Mucosa of stomach (tissue), 1 donor: ENCODE measurements around the gene CHD2.

Source experiments
- H3K27me3 ChIP-seq: one replicate; pipeline ENCODE4 v1.7.0; 2013; ENCODE audit warnings: mild to moderate bottlenecking, low read length; ENCODE audit not compliant: control insufficient read depth, insufficient read depth
- H3K36me3 ChIP-seq: one replicate; pipeline ENCODE4 v1.7.0; 2013; ENCODE audit warnings: low read length; ENCODE audit not compliant: control insufficient read depth, insufficient read depth
- H3K4me1 ChIP-seq: one replicate; pipeline ENCODE4 v1.7.0; 2013; ENCODE audit warnings: mild to moderate bottlenecking, low read length; ENCODE audit not compliant: control insufficient read depth, insufficient read depth
- H3K4me3 ChIP-seq: one replicate; pipeline ENCODE4 v1.7.0; 2013; ENCODE audit warnings: low read length
- H3K9ac ChIP-seq: one replicate; pipeline ENCODE4 v1.7.0; 2013; ENCODE audit warnings: mild to moderate bottlenecking, low read length, moderate library complexity
- H3K9me3 ChIP-seq: one replicate; pipeline ENCODE4 v1.7.0; 2013; ENCODE audit warnings: mild to moderate bottlenecking, low read length, moderate library complexity; ENCODE audit not compliant: control insufficient read depth
- donor health status: Pancreatic carcinoma.

The CHD2 gene

DNA sequence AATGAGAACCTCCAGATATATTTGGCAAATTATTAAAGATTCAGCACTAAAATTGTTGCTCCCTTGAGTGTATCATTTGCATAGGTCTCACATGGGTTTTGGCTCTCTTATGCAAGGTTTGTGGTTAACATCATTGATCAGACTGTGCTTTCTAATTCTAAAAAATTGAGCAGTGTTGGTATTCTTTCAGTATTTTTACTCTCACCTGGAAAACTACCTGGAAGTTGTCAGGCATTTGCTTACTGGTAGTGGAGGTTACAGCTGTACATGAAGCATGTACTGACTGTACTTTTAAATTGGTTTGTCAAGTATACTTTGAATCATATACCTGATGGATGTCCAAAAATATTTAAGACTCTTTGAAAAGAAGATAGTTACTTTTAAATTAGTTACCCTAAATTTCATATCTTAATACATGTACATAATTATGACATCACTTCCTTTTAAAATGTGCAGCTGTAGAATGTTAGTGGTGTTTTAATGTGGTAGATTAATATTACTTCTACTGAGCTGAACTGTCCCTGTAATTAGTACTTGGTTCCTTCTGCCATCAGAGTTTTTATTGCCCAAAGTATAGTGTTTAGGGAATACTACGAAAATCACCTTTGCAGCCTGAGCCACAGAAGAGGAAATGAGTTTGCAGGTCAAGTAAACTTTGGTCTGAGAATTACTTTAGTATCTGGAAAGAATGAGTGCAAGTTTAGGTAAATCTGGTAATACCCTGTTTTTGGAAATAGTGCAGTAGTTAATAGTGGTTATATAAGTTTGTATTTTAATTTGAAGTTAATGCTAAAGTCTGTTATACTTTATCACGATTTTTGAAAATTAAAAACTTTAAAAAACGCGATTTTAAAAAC, 2.8 kb downstream of the CHD2 start:
- H3K9ac ChIP-seq = peak overlapping the region; percentile 100
- H3K27me3 ChIP-seq = no peaks in the 10 kb centered on the region
- H3K9me3 ChIP-seq = no peaks in the 10 kb centered on the region
- H3K4me1 ChIP-seq = peaks cover 29% of the 10 kb centered on the region
- no peaks in the 10 kb centered on the region for H3K36me3 ChIP-seq
- peak overlapping the region; percentile 20 for H3K4me3 ChIP-seq

DNA sequence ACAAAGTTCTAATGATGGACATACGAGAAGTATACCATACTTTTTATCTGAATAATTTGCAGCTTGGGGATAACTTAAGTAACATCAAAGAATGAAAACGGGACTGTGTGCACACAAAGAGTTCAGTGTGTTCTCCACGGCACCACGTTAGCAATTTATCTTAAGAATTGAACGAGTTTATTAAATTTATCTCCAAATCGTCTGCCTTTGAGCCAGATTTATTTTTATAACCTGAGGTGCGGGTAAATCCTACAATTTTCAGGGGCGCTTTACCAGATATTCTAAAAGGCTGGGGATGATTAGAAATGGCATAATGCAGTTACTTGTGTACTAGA, 3.5 kb downstream of the CHD2 start:
- H3K4me1 ChIP-seq = peaks cover 35% of the 10 kb centered on the region
- H3K27me3 ChIP-seq = no peaks in the 10 kb centered on the region
- peak overlapping the region; percentile 23 for H3K4me3 ChIP-seq
- no peaks in the 10 kb centered on the region for H3K9me3 ChIP-seq
- H3K9ac ChIP-seq = peak overlapping the region; percentile 100
- H3K36me3 ChIP-seq = no peaks in the 10 kb centered on the region

- H3K4me1 ChIP-seq = peaks cover 41% of the 10 kb centered on the region
Observed at GRCh38 chr15:92903966-92904721, 4.0 kb downstream of the CHD2 start.

GRCh38 chr15:92904722-92905571, 4.8 kb downstream of the CHD2 start:
- Histone ChIP-seq H3K9ac (peak overlapping the region; percentile 100), H3K27me3 (no peaks in the 10 kb centered on the region), H3K9me3 (no peaks in the 10 kb centered on the region), H3K36me3 (no peaks in the 10 kb centered on the region), H3K4me3 (peak overlapping the region; percentile 17), H3K4me1 (peaks cover 46% of the 10 kb centered on the region)

More at GRCh38 chr15:92903966-92904721, 4.0 kb downstream of the CHD2 start:
- Histone ChIP-seq H3K9me3 (no peaks in the 10 kb centered on the region), H3K4me3 (peak overlapping the region; percentile 23), H3K36me3 (no peaks in the 10 kb centered on the region), H3K27me3 (no peaks in the 10 kb centered on the region), H3K9ac (peak overlapping the region; percentile 100)

GRCh38 chr15:92906020-92906419, 5.9 kb downstream of the CHD2 start:
- Histone ChIP-seq H3K4me3 (no peak overlapping the region), H3K9ac (peak overlapping the region; percentile 100)

GRCh38 chr15:92906563-92907081, 6.5 kb downstream of the CHD2 start:
- Histone ChIP-seq H3K4me3 (no peak overlapping the region), H3K36me3 (no peaks in the 10 kb centered on the region), H3K9me3 (no peaks in the 10 kb centered on the region), H3K27me3 (no peaks in the 10 kb centered on the region), H3K9ac (peak overlapping the region; percentile 100), H3K4me1 (peaks cover 62% of the 10 kb centered on the region)

More at GRCh38 chr15:92906020-92906419, 5.9 kb downstream of the CHD2 start:
- Histone ChIP-seq H3K36me3 (no peaks in the 10 kb centered on the region), H3K9me3 (no peaks in the 10 kb centered on the region), H3K27me3 (no peaks in the 10 kb centered on the region), H3K4me1 (peaks cover 56% of the 10 kb centered on the region)

DNA sequence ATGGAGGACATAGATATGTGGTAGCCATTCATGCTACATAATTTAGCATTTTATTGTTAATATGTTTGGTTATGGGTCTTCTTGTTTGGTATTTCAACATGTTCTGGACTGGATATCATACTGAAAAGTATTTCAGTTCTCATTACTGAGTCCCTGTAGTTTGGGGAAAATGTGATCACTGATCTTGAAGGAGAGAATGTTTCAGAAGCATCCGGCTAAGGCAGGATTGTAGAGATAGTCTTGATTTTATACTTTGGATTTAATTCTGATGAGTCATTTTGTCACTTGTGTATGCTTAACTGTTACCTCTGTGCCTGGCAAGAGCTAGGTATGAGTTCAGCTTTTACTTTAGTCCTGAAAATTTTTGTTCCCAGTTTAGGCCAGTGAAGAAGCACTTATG, 7.1 kb downstream of the CHD2 start:
- H3K4me3 ChIP-seq = no peak overlapping the region
- H3K9me3 ChIP-seq = no peaks in the 10 kb centered on the region
- H3K36me3 ChIP-seq = no peaks in the 10 kb centered on the region
- H3K27me3 ChIP-seq = no peaks in the 10 kb centered on the region
- H3K9ac ChIP-seq = peak overlapping the region; percentile 40
- peaks cover 68% of the 10 kb centered on the region for H3K4me1 ChIP-seq

- Histone ChIP-seq H3K9me3 (no peaks in the 10 kb centered on the region), H3K9ac (peak overlapping the region; percentile 40), H3K36me3 (no peaks in the 10 kb centered on the region), H3K4me3 (no peak overlapping the region), H3K27me3 (no peaks in the 10 kb centered on the region), H3K4me1 (peaks cover 75% of the 10 kb centered on the region)
Observed at GRCh38 chr15:92907896-92908712, 8.0 kb downstream of the CHD2 start.

- H3K4me3 ChIP-seq = no peak overlapping the region
- H3K36me3 ChIP-seq = no peaks in the 10 kb centered on the region
- H3K27me3 ChIP-seq = no peaks in the 10 kb centered on the region
- no peak overlapping the region for H3K9ac ChIP-seq
- H3K9me3 ChIP-seq = no peaks in the 10 kb centered on the region
- peaks cover 80% of the 10 kb centered on the region for H3K4me1 ChIP-seq
Observed at GRCh38 chr15:92908713-92909057, 8.6 kb downstream of the CHD2 start.

DNA sequence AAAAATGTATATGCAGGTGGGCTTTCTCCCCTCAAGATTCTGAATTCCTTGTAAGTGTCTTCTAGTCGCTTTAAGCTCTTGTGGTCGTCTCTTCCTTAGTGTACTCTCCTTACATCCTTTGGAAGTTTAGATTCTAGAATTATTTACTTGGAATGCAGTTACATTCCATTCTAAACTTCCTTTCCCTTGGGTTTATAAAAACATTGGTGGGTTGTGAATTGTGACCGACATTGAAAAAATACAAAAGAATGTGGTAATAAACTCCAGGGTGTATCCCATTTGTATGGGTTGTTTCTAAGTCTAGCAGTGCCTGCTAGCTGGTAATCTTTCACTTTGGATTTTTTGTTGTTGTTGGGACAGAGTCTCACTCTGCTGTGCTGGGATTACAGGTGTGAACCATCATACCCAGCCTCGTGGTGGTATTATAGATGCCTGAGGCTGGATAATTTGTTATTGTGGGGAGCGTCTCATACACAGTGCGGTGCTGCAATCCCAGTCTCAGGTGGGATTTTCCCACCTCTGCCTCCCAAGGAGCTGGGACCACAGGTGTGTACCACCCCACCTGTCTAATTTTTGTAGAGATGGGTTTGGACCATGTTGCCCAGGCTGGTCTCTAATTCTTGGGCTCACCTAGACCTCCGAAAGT, 9.1 kb downstream of the CHD2 start:
- Histone ChIP-seq H3K36me3 (no peaks in the 10 kb centered on the region), H3K4me1 (peaks cover 85% of the 10 kb centered on the region), H3K27me3 (no peaks in the 10 kb centered on the region), H3K9me3 (no peaks in the 10 kb centered on the region), H3K9ac (peak overlapping the region; percentile 20), H3K4me3 (no peak overlapping the region)

GRCh38 chr15:92910451-92910850, 10.3 kb downstream of the CHD2 start:
- Histone ChIP-seq H3K9me3 (no peaks in the 10 kb centered on the region), H3K4me3 (no peak overlapping the region), H3K27me3 (no peaks in the 10 kb centered on the region), H3K9ac (no peak overlapping the region), H3K36me3 (no peaks in the 10 kb centered on the region), H3K4me1 (peaks cover 87% of the 10 kb centered on the region)
